GM20000 (cell line): ENCODE data around the gene CAMK1D.

Experiments
- DNase-seq: peaks from one replicate; pipeline ENCODE4 v3.0.0; 2012; ENCODE audit warnings: low spot score
- CTCF ChIP-seq: IDR thresholded peaks from 2 replicates; pipeline ENCODE4 v1.5.1; 2012; ENCODE audit warnings: mild to moderate bottlenecking, control low read depth; ENCODE audit errors: extremely low read depth, missing control alignments

CAMK1D gene

GRCh38 chr10:12785415-12785831, 436.1 kb downstream of the CAMK1D start:
- TF ChIP-seq CTCF = no peak
- no peak for DNase-seq

GRCh38 chr10:12787297-12787696, 437.9 kb downstream of the CAMK1D start:
- no peak for DNase-seq
- TF ChIP-seq CTCF = no peak

- TF ChIP-seq CTCF = no peak
- no peak for DNase-seq
Measured at GRCh38 chr10:12788277-12788676, 438.9 kb downstream of the CAMK1D start.

- DNase-seq = no peak
- no peak for TF ChIP-seq CTCF
Measured at GRCh38 chr10:12790270-12790669, 440.9 kb downstream of the CAMK1D start.

GRCh38 chr10:12791728-12792127, 442.4 kb downstream of the CAMK1D start:
- TF ChIP-seq CTCF = no peak
- no peak for DNase-seq

- no peak for TF ChIP-seq CTCF
- no peak for DNase-seq
Measured at GRCh38 chr10:12792889-12793556, 443.7 kb downstream of the CAMK1D start.

GRCh38 chr10:12795315-12796110, 446.2 kb downstream of the CAMK1D start:
- TF ChIP-seq CTCF = no peak
- no peak for DNase-seq
